ENCODE data around the gene NOTCH3.

The NOTCH3 gene

DNA sequence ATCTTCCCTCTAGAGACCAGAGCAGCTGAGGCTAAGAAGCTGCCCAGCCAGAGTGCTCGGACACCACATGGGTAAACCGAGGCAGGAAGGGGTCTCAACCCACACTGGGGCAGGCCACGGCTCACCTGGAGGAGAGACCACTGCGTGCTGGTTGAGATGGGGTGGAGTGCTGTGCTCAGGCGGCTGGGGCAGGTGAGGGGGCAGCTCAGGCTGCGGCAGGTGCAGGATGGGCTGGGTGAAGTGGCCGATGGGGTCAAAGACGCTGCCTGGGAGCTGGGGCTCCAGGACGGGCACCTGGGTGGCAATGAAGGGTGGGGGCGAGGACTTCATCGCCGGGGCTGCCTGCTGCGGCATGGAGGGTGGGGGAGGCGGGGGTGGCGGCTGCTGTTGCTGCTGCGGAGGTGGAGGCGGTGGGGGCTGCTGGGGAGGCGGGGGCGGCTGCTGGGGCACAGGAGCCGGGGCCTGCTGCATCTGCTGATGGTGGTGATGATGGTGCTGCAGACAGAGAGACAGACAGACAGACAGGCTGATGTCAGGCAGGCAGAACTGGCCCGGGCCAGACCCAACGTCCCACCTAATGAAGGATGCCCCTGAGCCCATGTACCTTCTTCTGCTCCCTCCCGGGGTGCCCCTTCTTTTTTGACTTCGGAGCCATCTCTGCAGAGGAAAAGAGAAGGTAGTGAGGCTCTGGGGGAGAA lies 43.5 kb upstream of the NOTCH3 start:
- ChIA-PET CTCF (interaction anchor here (1.7 kb wide), 1 partner anchor 13 kb away, joined by 3 read pairs; no protein-coding TSS in a partner anchor), POLR2A (no interaction called here)
- DNase-seq (ENCODE audit: low read depth, low spot score) = no peak

DNA sequence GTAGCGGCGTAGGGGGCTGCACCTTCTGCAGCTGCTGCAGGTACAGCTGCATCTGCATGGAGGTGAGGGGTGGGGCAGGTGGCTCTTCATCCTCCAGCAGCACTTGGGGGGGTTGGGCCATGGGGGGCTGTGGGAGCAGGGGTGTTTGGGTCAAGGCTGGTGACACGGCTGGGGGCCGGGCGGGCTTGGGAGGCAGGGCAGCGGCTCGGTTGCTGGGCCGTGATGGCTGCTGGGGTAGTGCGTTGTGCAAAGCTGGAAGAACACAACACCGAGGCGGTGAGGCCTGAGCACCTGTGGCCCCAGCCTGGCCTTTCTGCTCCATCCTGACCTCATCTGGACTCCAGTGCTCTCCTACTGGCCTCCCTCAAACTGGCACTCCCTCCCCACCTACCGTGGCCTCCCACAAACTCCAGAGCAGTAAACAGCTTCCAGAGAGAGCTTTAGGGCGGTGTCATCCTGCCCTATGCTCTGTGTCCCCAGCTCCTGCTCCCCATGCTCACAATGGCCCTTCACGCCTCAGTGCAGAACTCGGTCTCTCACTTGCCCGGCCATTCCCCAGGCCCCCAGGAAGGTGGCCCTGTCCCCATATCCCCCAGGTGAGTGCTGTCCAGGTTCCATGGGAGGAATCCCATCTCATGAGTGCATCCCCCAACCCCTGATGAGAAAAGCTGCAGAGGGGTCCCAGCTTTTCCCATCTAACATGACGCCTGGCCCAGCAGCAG lies 42.6 kb upstream of the NOTCH3 start:
- DNase-seq (ENCODE audit: low read depth, low spot score) = no peak
- ChIA-PET POLR2A (no interaction called here), CTCF (interaction anchor here (1.7 kb wide), 1 partner anchor 12 kb away, joined by 3 read pairs; no protein-coding TSS in a partner anchor)
- H3K4me3 ChIP-seq (ENCODE audit: low read depth, low read length) = no peak overlapping the region
- TF ChIP-seq, protein P1, sequence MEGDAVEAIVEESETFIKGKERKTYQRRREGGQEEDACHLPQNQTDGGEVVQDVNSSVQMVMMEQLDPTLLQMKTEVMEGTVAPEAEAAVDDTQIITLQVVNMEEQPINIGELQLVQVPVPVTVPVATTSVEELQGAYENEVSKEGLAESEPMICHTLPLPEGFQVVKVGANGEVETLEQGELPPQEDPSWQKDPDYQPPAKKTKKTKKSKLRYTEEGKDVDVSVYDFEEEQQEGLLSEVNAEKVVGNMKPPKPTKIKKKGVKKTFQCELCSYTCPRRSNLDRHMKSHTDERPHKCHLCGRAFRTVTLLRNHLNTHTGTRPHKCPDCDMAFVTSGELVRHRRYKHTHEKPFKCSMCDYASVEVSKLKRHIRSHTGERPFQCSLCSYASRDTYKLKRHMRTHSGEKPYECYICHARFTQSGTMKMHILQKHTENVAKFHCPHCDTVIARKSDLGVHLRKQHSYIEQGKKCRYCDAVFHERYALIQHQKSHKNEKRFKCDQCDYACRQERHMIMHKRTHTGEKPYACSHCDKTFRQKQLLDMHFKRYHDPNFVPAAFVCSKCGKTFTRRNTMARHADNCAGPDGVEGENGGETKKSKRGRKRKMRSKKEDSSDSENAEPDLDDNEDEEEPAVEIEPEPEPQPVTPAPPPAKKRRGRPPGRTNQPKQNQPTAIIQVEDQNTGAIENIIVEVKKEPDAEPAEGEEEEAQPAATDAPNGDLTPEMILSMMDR (IDR thresholded peaks at IDR 0.05; ENCODE audit: insufficient read depth, low read length, missing control alignments) = no peak

More for the DNA sequence above, 43.5 kb upstream of the NOTCH3 start:
- no peak overlapping the region for H3K4me3 ChIP-seq (ENCODE audit: low read depth, low read length)
- TF ChIP-seq, protein P1 (IDR thresholded peaks at IDR 0.05; ENCODE audit: insufficient read depth, low read length, missing control alignments) = no peak

DNA sequence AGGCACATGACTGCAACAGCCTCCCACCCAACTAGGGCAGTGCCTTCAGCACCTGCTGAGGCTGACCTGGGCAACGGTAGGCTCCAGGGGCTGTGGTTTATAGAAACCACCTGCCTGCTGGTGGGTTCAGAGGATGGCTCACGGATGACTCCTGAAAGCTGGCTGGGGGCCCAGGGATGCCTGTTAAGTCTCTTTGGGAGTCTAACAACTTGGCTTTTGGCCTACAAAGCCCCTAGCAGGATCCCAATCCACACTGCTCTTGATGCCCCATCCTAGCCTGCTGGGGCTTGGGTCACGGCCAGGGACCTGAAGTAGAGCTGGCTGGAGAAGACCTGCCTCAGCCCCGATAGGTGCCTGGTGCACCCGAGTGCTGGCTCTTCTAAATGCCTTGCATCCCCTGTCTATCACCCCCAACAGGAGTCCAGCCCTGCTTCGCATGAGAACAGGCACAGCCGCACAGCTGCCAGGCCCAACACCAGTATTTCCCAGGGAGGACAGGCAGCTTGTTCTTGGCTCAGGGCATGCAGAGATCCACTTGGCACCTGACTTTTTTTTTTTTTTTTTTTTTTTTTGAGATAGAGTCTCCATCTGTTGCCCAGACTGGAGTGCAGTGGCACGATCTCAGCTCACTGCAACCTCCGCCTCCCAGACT lies 40.6 kb upstream of the NOTCH3 start:
- TF ChIP-seq, protein P1 (IDR thresholded peaks at IDR 0.05; ENCODE audit: insufficient read depth, low read length, missing control alignments) = no peak
- H3K4me3 ChIP-seq (ENCODE audit: low read depth, low read length) = no peak overlapping the region
- ChIA-PET POLR2A (no interaction called here), CTCF (interaction anchor here (1.0 to 1.2 kb wide), 2 partner anchors 10 to 22 kb away, joined by 3 read pairs; no protein-coding TSS in a partner anchor)
- no peak for DNase-seq (ENCODE audit: low read depth, low spot score)

DNA sequence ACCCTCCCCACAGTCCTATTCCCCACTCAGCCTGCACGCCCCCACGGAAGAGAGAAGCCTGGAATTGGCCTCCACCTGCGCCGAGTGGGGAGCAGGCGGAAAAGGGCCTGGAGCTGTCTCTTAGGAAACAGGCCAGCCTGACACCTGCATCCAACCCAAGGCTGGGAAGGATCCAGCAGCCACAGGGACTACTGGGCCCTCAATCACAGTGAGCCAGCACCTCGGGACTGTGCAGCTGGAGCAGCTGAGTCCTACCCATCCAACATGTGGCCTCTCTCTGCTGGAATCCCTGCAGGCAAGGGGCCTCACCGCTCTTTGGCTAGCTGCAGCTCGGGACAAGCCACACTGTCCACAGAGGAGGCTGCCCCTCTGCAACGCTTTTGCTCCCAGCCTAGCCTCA lies 39.7 kb upstream of the NOTCH3 start:
- ChIA-PET CTCF (interaction anchor here (3.2 kb wide), 1 partner anchor 11 kb away, joined by 21 read pairs; no protein-coding TSS in a partner anchor), POLR2A (no interaction called here)
- H3K4me3 ChIP-seq (ENCODE audit: low read depth, low read length) = no peak overlapping the region
- DNase-seq (ENCODE audit: low read depth, low spot score) = no peak
- TF ChIP-seq, protein P1 (IDR thresholded peaks at IDR 0.05; ENCODE audit: insufficient read depth, low read length, missing control alignments) = no peak

- ChIA-PET CTCF (interaction anchor here (3.2 kb wide), 1 partner anchor 12 kb away, joined by 21 read pairs; no protein-coding TSS in a partner anchor), POLR2A (no interaction called here)
- TF ChIP-seq, protein P1 (IDR thresholded peaks at IDR 0.05; ENCODE audit: insufficient read depth, low read length, missing control alignments) = no peak
- DNase-seq (ENCODE audit: low read depth, low spot score) = no peak
- no peak overlapping the region for H3K4me3 ChIP-seq (ENCODE audit: low read depth, low read length)
Measured at GRCh38 chr19:15239337-15239949, 38.6 kb upstream of the NOTCH3 start.
